ENCODE measurements around the gene BCOR. TPM values are rescaled to one million over a fixed set of nuclear protein-coding genes. Genes with fewer than 3 reads are reported as not detected.

BCOR gene
- total RNA-seq, 4 donors from 2014 or later: 19.9 to 32.5 (median 26.0) TPM

- peaks cover 0 to 18% (median 0%) of the 10 kb centered on the region in 4 donors for H3K27me3 ChIP-seq
- 24% methylated on average over 13 of the region's 13 CpGs for WGBS
- intact Hi-C loops (cut with DNase I): loop anchor here (5.0 kb wide), 2 partner anchors 75 to 180 kb away; no protein-coding TSS in a partner anchor
- peak overlapping the region; percentile 63 to 80 (median 74) for H3K27ac ChIP-seq (replicated peaks in 1 of 4)
- H3K36me3 ChIP-seq: no peaks in the 10 kb centered on the region
- H3K4me1 ChIP-seq: peaks cover 39 to 100% (median 96%) of the 10 kb centered on the region in 4 donors
- H3K9me3 ChIP-seq: no peaks in the 10 kb centered on the region
- H3K4me3 ChIP-seq: no peak overlapping the region
- TF ChIP-seq CTCF (IDR thresholded peaks at IDR 0.05) (no peak), POLR2AphosphoS5 (IDR thresholded peaks at IDR 0.05) (no peak), EP300 (IDR thresholded peaks at IDR 0.05) (no peak), POLR2A (IDR thresholded peaks at IDR 0.05; ENCODE audit: low read depth) (no peak)
- DNase-seq (ENCODE audit: extremely low spot score): no peak
These were observed 10.1 kb downstream of the BCOR start for GRCh38 chrX:40087425-40088298.

- peaks cover 45 to 100% (median 100%) of the 10 kb centered on the region in 4 donors for H3K4me1 ChIP-seq
- TF ChIP-seq POLR2A (IDR thresholded peaks at IDR 0.05; ENCODE audit: low read depth) (no peak), EP300 (IDR thresholded peaks at IDR 0.05) (no peak), CTCF (IDR thresholded peaks at IDR 0.05) (no peak), POLR2AphosphoS5 (IDR thresholded peaks at IDR 0.05) (peak; percentile 23 to 25)
- no peaks in the 10 kb centered on the region for H3K9me3 ChIP-seq
- H3K36me3 ChIP-seq: no peaks in the 10 kb centered on the region
- peak overlapping the region; percentile 63 to 80 (median 74) for H3K27ac ChIP-seq (replicated peaks in 1 of 4)
- H3K4me3 ChIP-seq: peak overlapping the region in 3 of 4 donors; percentile 23 to 39 (median 28)
- intact Hi-C loops (cut with DNase I): loop anchor here (5.0 kb wide), 2 partner anchors 74 to 179 kb away; no protein-coding TSS in a partner anchor
- peaks cover 0 to 18% (median 0%) of the 10 kb centered on the region in 4 donors for H3K27me3 ChIP-seq
- WGBS: 30% methylated on average over 26 of the region's 30 CpGs
- DNase-seq (ENCODE audit: extremely low spot score): no peak
These were observed 11.0 kb downstream of the BCOR start for GRCh38 chrX:40086569-40087335.

GRCh38 chrX:40085714-40086113 is 12.0 kb downstream of the BCOR start:
- peak overlapping the region in 2 of 4 donors; percentile 77 to 80 for H3K27ac ChIP-seq (replicated peaks in 1 of 4)
- peaks cover 0 to 18% (median 0%) of the 10 kb centered on the region in 4 donors for H3K27me3 ChIP-seq
- no peaks in the 10 kb centered on the region for H3K9me3 ChIP-seq
- intact Hi-C loops (cut with DNase I): loop anchor here (5.0 kb wide), 2 partner anchors 73 to 178 kb away; no protein-coding TSS in a partner anchor
- no peak overlapping the region for H3K4me3 ChIP-seq
- H3K4me1 ChIP-seq: peaks cover 42 to 99% (median 96%) of the 10 kb centered on the region in 4 donors
- 44% methylated on average over 5 of the region's 6 CpGs for WGBS
- H3K36me3 ChIP-seq: no peaks in the 10 kb centered on the region
- no peak for TF ChIP-seq EP300 (IDR thresholded peaks at IDR 0.05)
- TF ChIP-seq CTCF (IDR thresholded peaks at IDR 0.05): no peak
- no peak for TF ChIP-seq POLR2A (IDR thresholded peaks at IDR 0.05; ENCODE audit: low read depth)
- TF ChIP-seq POLR2AphosphoS5 (IDR thresholded peaks at IDR 0.05): no peak
- DNase-seq (ENCODE audit: extremely low spot score): no peak

GRCh38 chrX:40085102-40085551 is 12.6 kb downstream of the BCOR start:
- Histone ChIP-seq H3K4me1 (peaks cover 38 to 93% (median 90%) of the 10 kb centered on the region in 4 donors), H3K27me3 (peaks cover 0 to 13% (median 0%) of the 10 kb centered on the region in 4 donors), H3K9me3 (no peaks in the 10 kb centered on the region), H3K4me3 (no peak overlapping the region), H3K27ac (replicated peaks in 1 of 4) (no peak overlapping the region), H3K36me3 (no peaks in the 10 kb centered on the region)
- no peak for DNase-seq (ENCODE audit: extremely low spot score)
- intact Hi-C loops (cut with DNase I): loop anchor here (5.0 kb wide), 2 partner anchors 73 to 178 kb away; no protein-coding TSS in a partner anchor
- TF ChIP-seq POLR2A (IDR thresholded peaks at IDR 0.05; ENCODE audit: low read depth) (no peak), EP300 (IDR thresholded peaks at IDR 0.05) (no peak), POLR2AphosphoS5 (IDR thresholded peaks at IDR 0.05) (no peak), CTCF (IDR thresholded peaks at IDR 0.05) (no peak)
- WGBS: 50% methylated on average over 18 of the region's 18 CpGs

All from esophagus muscularis mucosa (tissue), 4 donors.